Measurements from ENCODE around the gene KIF26A. TPM values are rescaled to one million over a fixed set of nuclear protein-coding genes. Genes with fewer than 3 reads are reported as not detected.

Gene KIF26A
- 11.7 TPM for polyA plus RNA-seq (ENCODE audit: insufficient read length)

GRCh38 chr14:104138098-104138717 is at the start of gene KIF26A:
TSS of gene KIF26A (plus strand) at chr14:104138587. CDS start at chr14:104138723, 136 bp downstream.
- no peak for DNase-seq

GRCh38 chr14:104090071-104090748 is 48.2 kb upstream of the KIF26A start:
- DNase-seq = no peak

- DNase-seq = no peak
Observed at GRCh38 chr14:104091061-104091926, 47.1 kb upstream of the KIF26A start.

- no peak for DNase-seq
Observed at GRCh38 chr14:104091927-104092771, 46.2 kb upstream of the KIF26A start.

GRCh38 chr14:104092931-104093365 is 45.4 kb upstream of the KIF26A start:
- DNase-seq = no peak

- no peak for DNase-seq
Observed at GRCh38 chr14:104093366-104094055, 44.9 kb upstream of the KIF26A start.

GRCh38 chr14:104094056-104094708 is 44.2 kb upstream of the KIF26A start:
- DNase-seq = no peak

GRCh38 chr14:104094709-104095425 is 43.5 kb upstream of the KIF26A start:
- DNase-seq = peak; percentile 37

GRCh38 chr14:104095426-104096310 is 42.7 kb upstream of the KIF26A start:
- DNase-seq = no peak

- DNase-seq = no peak
Observed at GRCh38 chr14:104096318-104096717, 42.1 kb upstream of the KIF26A start.

GRCh38 chr14:104096751-104097700 is 41.4 kb upstream of the KIF26A start:
- peak; percentile 15 for DNase-seq

- no peak for DNase-seq
Observed at GRCh38 chr14:104098272-104099095, 39.9 kb upstream of the KIF26A start.

- DNase-seq = no peak
Observed at GRCh38 chr14:104099096-104100041, 39.0 kb upstream of the KIF26A start.

GRCh38 chr14:104100171-104101085 is 38.0 kb upstream of the KIF26A start:
- DNase-seq = no peak

GRCh38 chr14:104101086-104101621 is 37.2 kb upstream of the KIF26A start:
- no peak for DNase-seq

Measured in hindlimb muscle (tissue), 1 donor.